SH-SY5Y (cell line): Measurements from ENCODE around the gene ZNF148.

Experiments used
- GATA2 ChIP-seq: IDR thresholded peaks from 2 replicates; pipeline ENCODE4 v1.6.1; 2011; ENCODE audit warnings: mild to moderate bottlenecking, low read depth, low read length
- GATA3 ChIP-seq: IDR thresholded peaks from 2 replicates; pipeline ENCODE4 v1.6.1; 2011; ENCODE audit warnings: low read depth, mild to moderate bottlenecking, low read length, moderate library complexity

Gene ZNF148

DNA sequence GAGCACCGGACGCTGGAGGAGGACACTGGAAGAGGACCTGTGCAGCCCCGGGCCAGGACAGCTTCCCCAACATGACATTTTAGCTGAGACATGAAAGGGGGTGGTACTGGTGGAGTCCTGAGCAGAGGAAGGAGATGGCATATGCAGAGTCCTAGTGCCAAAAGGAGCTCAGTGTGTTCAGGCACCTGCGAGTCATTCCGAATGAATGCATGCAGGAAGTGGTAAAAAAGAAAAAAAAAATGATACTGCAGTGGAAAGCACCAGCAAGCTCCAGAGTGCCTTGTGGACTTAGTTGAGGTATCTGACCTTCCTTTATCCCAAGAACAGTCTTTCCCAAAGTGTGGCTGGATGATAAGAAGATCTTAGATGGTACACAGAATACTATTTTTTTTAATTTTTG is 6.6 kb upstream of the ZNF148 start:
- no peak for TF ChIP-seq GATA2
- TF ChIP-seq GATA3, result no peak

DNA sequence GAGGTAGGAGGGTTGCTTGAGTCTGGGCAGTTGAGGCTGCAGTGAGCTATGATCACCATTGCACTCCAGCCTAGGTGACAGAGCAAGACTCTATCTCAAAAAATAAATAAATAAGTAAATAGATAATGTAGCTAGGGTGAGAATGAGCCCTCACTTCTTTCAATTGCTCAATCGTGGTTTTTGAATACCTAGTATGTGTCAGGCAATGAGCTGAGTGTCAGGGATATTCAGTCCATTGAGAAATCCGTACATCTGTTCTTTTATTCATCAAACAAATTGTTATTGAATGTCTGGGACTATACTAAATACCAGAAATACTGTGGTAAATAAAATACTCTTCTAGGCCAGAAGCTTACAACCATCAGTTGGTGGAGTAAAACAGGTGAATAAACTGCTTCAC is 6.2 kb upstream of the ZNF148 start:
- TF ChIP-seq GATA3 (no peak), GATA2 (no peak)

DNA sequence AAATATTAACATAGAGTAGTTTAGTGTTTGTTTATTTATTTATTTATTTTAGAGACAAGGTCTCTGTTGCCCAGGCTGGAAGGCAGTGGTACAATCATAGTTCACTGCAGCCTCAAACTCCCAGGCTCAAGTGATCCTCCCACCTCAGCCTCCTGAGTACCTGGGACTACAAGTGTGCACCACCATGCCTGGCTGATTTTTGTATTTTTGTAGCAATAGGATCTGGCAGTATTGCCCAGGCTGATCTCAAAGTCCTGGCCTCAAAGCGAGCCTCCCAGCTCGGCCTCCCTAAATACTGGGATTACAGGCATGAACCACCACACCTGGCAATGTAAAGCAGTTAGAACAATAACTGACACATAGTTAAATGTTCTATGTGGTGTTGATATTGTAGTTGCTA is 4.4 kb upstream of the ZNF148 start:
- TF ChIP-seq GATA2, result no peak
- no peak for TF ChIP-seq GATA3

DNA sequence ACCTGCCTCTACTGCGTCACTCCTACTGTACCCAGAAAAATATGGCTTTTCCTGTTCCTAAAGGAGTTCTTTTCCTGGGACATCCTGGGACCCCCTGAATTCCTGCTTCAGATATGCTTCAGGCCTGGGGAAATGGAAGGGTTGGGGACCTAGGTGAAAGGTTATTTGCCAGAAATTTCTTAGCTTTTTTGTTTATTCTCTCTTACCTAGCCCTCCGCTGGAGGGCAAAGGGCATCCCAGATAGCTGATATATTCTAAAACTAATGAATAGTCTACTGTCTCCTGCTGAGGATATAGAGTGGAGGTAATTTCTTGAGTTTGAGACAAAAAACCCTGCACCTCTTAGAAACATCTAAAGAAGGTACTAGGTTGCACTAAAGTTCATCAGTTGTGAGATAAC is 3.6 kb upstream of the ZNF148 start:
- TF ChIP-seq GATA3 (no peak), GATA2 (no peak)

DNA sequence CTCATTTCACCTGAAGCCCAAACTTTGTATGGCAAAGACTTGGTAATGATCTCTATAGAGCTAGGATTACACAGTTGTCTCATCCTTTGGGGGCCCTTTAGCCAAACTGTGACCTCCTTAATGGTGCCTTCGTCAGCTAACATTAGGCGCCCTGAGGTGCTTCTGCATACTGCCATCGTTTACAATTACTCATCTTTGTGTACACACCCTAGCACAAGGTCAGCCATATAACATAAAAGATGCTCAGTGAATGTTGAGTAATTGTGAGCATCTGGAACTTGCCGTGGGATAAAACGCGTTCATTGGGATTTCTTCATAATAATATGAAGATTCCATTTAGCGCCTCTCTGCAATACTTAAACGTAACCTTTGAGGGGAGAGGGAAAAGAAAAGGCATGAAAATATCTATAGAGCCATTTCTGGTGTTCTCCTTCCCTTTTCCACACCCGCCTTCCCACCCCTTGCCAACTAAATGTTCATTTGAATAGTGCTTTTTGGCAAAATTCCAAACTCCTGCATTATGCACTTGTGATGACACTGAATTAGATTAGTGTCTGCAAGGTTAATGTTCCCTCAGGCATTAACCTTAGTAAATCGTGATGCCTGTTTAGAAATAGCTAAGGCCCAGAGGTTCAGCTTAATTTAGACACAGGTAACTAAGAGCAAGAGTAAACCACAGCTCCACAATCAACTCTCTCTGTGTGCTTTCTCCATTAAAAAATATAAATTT is 990 bp upstream of the ZNF148 start:
- TF ChIP-seq GATA3 (no peak), GATA2 (no peak)

DNA sequence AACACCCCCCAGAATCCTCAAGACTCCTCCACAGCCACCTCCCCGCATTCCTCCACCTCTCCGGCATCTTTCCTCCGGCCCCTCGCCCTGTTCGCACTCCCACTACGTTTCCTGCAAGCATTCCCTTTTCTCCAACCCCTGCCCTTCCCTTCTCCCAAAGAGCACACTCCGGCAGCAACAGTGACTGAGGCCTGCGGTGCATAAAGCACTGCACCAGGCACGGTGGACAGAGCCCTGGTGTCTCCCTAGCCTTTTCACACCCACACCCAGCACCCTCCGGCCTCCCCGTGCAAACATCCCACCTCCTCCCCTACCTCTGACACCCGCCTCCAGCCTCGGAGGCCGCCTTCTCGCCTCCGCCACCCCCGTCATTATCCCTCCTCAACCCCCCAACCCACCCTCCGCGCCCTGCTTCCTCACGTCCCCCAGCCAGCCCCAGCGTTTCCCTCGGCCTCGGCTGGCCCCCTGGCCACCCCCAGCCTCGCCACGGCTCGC is 577 bp downstream of the ZNF148 start:
- TF ChIP-seq GATA3, result no peak
- no peak for TF ChIP-seq GATA2

DNA sequence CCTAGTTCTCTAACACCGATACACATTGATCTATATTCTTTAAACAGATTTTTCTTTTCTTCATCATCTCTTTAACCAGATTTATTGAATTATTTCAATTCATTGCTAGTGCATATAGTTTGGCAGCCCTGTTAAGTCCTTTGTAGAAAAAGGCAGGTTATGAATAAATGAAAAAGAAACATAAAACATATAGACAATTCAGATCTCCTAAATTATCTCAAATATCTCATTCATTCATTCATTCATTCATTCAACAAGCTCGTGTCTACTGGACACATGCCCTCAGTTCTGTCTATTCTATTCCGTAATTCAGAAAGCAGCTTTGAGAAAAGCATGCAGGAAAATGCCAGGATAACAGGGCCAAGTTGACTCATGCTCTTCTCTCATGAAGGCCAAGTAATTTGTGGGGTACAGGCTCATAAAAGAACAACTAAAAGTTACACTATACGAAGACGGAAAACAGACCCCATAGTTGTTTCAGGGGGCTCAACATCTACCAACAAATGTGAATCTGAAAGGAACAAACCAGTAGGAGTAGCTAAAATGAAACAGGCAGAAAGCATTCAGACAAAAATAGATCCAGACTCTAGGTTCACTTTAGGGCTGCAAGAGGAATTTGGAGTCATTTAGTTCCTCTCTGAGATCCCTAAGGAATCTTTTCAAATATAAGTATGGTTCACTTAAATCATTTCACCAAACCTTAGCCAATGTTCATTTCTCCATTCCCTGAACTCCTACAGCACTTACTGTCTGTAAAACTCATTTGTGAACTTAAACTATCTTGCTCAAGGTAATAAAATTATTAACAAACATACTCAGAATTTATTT is 7.5 kb downstream of the ZNF148 start:
- TF ChIP-seq GATA2 (no peak), GATA3 (no peak)

DNA sequence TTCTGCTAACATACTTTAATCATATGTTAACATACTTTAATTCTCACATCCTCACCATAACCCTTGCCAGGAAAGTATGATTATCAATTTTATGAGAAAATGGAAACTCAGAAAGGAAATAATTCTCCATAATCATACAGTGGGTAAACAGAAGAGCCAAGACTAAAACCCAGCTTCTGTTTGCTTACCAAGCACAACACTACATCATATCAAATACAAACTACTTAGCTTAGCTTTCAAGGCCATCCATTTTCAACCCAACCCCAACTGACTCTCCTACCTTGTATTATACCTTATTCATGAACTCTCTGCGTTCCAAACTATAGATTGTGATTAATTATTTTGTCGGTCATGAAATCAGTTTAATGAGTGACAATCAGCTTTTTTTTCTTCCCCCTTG is 9.0 kb downstream of the ZNF148 start:
- TF ChIP-seq GATA3 (no peak), GATA2 (no peak)

DNA sequence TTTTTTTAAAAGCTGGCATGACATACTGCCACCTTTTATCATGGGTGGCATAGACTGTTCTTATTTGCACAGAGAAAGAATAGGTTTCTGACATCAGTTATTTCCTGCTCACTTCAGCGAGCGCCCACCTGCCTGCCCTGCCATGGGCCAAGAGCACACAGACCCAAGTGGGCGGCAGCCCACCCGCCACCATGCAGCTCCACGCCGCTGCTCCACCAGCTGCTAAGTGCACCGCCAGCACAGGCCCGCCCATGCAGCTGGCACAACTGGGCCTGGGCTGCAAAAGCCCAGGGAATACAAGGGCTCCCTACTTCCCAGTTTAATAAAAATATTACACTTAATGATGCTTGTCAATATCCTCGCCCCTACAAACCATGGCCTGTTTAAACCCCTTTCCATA is 15.4 kb downstream of the ZNF148 start:
- TF ChIP-seq GATA3 (no peak), GATA2 (no peak)

DNA sequence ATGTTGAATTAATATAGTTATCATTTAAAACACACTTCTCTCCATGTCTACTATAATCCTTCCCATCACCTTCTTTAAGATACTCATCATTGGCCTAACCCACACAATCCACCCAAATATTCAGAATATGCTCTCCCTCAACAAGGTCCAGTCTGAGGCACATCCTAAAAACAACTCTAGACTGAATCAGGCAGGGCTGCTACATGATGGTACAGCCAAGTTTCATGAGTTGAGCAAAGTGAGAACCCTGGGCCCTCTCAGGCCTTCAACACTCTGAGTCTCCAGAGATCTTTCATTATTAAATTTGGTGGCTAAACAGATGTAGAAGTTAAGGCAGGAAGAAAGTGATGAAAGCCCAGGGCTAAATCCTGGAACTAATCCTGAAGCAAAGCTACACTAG is 16.2 kb downstream of the ZNF148 start:
- TF ChIP-seq GATA3, result no peak
- TF ChIP-seq GATA2, result no peak

DNA sequence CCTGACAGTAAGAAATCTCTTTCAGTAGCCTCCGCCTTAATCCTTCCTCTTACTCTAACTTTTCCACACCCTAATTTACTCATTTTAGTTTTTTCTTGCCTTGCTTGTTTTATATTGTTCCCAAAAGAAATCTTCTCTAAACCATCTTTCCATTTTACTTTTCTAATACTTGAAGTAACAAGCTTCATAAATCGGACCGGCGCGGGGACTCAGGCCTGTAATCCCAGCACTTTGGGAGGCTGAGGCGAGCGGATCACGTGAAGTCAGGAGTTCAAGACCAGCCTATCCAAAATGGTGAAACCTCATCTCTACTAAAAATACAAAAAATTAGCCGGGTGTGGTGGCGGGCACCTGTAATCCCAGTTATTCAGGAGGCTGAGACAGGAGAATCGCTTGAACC is 17.3 kb downstream of the ZNF148 start:
- TF ChIP-seq GATA2 (no peak), GATA3 (no peak)

DNA sequence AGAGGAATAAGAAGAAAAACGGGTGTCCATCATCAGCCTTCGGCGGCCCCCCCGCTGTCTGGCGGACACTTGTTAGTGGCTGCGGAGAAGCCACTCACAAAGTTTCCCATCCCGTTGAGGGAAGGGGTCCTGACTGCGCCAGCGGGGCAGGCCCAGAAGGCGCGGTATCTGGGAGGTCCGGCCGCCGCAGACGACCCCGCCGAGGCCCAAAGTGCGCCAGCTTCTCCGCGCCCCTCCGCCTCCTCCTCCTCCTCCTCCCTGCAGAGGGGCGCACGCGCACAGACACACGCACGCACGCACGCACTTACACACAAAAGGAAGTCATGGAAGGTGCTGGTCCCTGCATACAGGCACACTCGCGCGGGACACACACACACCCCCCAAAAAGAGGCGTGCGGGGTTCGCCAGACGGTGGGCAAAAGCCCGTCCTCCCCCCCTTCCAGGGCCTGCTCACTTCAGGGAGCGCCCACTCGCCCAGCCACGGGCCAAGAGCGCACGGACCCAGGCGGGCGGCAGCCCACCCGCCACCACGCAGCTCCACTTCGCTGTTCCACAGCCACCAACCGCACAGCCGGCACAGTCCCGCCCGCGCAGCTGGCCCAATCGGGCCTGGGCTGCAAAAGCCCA is 18.0 kb downstream of the ZNF148 start:
- TF ChIP-seq GATA2, result no peak
- TF ChIP-seq GATA3, result no peak

DNA sequence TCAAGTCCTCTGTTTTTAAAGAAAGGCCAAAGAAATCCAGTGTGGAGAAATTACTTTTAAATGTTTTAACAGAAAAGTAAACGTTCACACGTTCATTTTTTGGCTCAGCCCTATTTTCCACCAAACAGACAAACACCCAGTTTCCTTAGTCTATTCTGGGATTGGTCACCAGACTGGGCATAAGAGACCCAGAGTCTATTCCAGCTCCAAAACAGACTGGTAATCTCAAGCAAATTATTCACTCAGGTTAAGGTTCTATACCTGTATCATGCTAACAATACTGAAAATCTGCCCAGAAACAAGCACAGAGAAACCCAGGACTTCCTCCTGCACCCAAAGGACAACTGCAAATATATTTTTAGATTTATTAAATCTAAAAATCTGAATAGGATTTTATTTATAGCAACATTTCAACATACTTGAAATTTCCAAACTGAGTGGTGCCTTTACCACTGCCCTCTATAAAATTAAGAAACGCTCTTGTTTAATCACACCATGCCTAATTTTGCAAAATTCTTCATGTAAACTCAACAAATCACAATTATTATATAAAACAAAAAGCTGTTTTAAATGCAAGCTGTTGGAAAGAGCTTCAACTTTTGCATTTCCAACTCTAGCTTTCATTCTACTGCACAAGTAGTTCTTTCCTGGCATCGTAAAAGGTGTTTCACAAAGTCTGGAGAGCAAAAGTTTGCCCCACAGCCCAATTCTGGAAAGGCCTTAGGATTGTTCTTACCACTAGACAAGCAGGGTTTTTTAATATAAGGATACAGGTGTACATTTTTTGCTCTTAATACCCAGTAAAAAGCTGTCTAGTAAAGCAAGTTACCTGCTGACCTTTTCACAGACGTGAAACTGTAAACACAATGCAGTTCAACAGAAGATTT is 18.7 kb downstream of the ZNF148 start:
- TF ChIP-seq GATA3 (no peak), GATA2 (no peak)

DNA sequence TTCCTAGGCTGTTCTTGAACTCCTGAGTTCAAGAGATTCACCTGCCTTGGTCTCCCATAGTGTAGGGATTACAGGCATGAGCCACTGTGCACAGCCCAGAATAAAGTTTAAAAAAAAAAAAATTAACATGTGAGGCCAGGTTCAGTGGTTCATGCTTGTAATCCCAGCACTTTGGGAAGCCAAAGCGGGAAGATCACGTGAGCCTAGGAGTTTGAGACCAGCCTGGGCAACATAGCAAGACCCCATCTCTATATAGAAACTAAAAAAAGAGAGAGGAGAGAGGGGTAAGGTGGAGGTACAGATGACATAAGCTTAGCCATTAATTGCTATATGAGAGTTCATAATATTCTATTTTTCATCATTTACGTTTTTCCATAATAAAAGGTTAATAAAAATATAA is 21.5 kb downstream of the ZNF148 start:
- TF ChIP-seq GATA3 (no peak), GATA2 (no peak)
